ENCODE data around the gene PCDH15.

- TF ChIP-seq CTCF (IDR thresholded peaks at IDR 0.05) (no peak), POLR2AphosphoS5 (IDR thresholded peaks at IDR 0.05) (no peak)
These were observed 914.4 kb downstream of the PCDH15 start for GRCh38 chr10:53886325-53887300.
